Measurements from ENCODE around the gene ZNF516. TPM values are rescaled to one million over a fixed set of nuclear protein-coding genes. Genes with fewer than 3 reads are reported as not detected.

Gene ZNF516
- total and polyA plus RNA-seq, 10 of the 15 experiments (the other 5 are each of a cell fraction or from before 2014, with no cell fraction given), result 2.0 to 32.0 (median 8.3) TPM

- TF ChIP-seq BRCA1 (IDR thresholded peaks at IDR 0.05; ENCODE audit: low read depth, low read length) (no peak), ZBTB33 (IDR thresholded peaks at IDR 0.05) (no peak), YBX1 (IDR thresholded peaks at IDR 0.05) (no peak), DPF2 (IDR thresholded peaks at IDR 0.05) (no peak), IRF5 (IDR thresholded peaks at IDR 0.05; ENCODE audit: borderline replicate concordance) (no peak)
Observed at GRCh38 chr18:76472829-76473228, 22.2 kb downstream of the ZNF516 start (continued).

GRCh38 chr18:76471593-76471992 lies 23.4 kb downstream of the ZNF516 start:
- Histone ChIP-seq H3K79me2 (ENCODE audit: control insufficient read depth, insufficient read depth, low read length) (peaks cover 84% of the 10 kb centered on the region), H4K20me1 (ENCODE audit: control insufficient read depth, insufficient read depth) (peaks cover under 1% of the 10 kb centered on the region), H3K4me3 (no peak overlapping the region), H3K9ac (ENCODE audit: control insufficient read depth, insufficient read depth, low read length) (no peak overlapping the region), H3K27ac (ENCODE audit: control insufficient read depth, insufficient read depth) (no peak overlapping the region), H3K9me3 (replicated peaks; ENCODE audit: control insufficient read depth, insufficient read depth, low read length) (no peaks in the 10 kb centered on the region), H3K36me3 (ENCODE audit: control insufficient read depth in 2 of 2, insufficient read depth in 2 of 2, low read length in 1 of 2) (peaks cover 0 to 5% of the 10 kb centered on the region in 2 experiments; a peak in 2 of 4 replicates), H3K4me1 (ENCODE audit: control insufficient read depth, insufficient read depth, low read length) (peaks cover 28% of the 10 kb centered on the region), H3K27me3 (replicated peaks in 1 of 2; ENCODE audit: control insufficient read depth in 2 of 2, insufficient read depth in 2 of 2, low read length in 1 of 2) (no peaks in the 10 kb centered on the region), H3K4me2 (ENCODE audit: control insufficient read depth, insufficient read depth) (no peak overlapping the region), H2AFZ (ENCODE audit: control insufficient read depth, low read depth, low read length) (no peak overlapping the region)
- FAIRE-seq (no peak), DNase-seq (ENCODE audit: low read depth, low spot score) (no peak), ATAC-seq (no peak)
- TF ChIP-seq POLR2AphosphoS5 (IDR thresholded peaks at IDR 0.05; ENCODE audit: low read length) (no peak), ATF3 (IDR thresholded peaks at IDR 0.05; ENCODE audit: borderline replicate concordance, extremely low read depth, low read depth, low read length) (no peak), ZZZ3 (IDR thresholded peaks at IDR 0.05; ENCODE audit: control insufficient read depth, insufficient read length, low read depth) (no peak), RAD21 (IDR thresholded peaks at IDR 0.05; ENCODE audit: insufficient read depth, low read depth, low read length) (no peak), MEF2B (IDR thresholded peaks at IDR 0.05; ENCODE audit: partially characterized antibody, poor library complexity, severe bottlenecking) (no peak), FOXM1 (IDR thresholded peaks at IDR 0.05; ENCODE audit: low read depth, low read length) (no peak), ELK1 (IDR thresholded peaks at IDR 0.05; ENCODE audit: low read depth, low read length) (no peak), RAD51 (IDR thresholded peaks at IDR 0.05) (no peak), TCF3 (IDR thresholded peaks at IDR 0.05; ENCODE audit: borderline replicate concordance, insufficient read depth, low read depth, low read length) (no peak), NFYB (IDR thresholded peaks at IDR 0.05; ENCODE audit: insufficient read depth, low read depth, low read length) (no peak), CREM (IDR thresholded peaks at IDR 0.05; ENCODE audit: low read depth) (no peak)
- SMC1A ChIA-PET (ENCODE audit: uncharacterized antibody, unreplicated experiment), result no interaction called here
- no TSS peak for BruUV-seq (replicated peaks)
- intact Hi-C loops (cut with micrococcal nuclease; ENCODE audit: unreplicated experiment), result no loop called here
- POLR2A ChIA-PET, result no interaction called here
- RAD21 ChIA-PET (ENCODE audit: unreplicated experiment), result no interaction called here
- 96% methylated on average over 11 of the region's 12 CpGs for WGBS (ENCODE audit: insufficient coverage, insufficient replicate concordance, low lambda C conversion rate, missing lambda C conversion rate)
- in situ Hi-C loops (cut with MboI), result loop anchor here (10.0 kb wide), 1 partner anchor 653 kb away; no protein-coding TSS in a partner anchor
- CTCF ChIA-PET, result no interaction called here

Data from GM12878 (cell line).